Mesenchymal stem cell (in vitro differentiated cells and primary cell): ENCODE measurements around the gene FRMD4A.

Source experiments
- DNase-seq: peaks from one replicate; pipeline ENCODE4 v3.0.0-alpha.2; 2013
- H2AFZ ChIP-seq: one replicate; pipeline ENCODE4 v1.6.1; 2013; ENCODE audit warnings: low read depth, mild to moderate bottlenecking, control low read depth, inconsistent platforms, low read length, moderate library complexity
- H2AK5ac ChIP-seq: 2 replicates; pipeline ENCODE4 v1.6.1; 2013; ENCODE audit warnings: low read length, moderate library complexity, mild to moderate bottlenecking, inconsistent platforms; ENCODE audit not compliant: severe bottlenecking
- H2BK120ac ChIP-seq: one replicate; pipeline ENCODE4 v1.6.1; 2013; ENCODE audit warnings: low read depth, mild to moderate bottlenecking, inconsistent platforms, low read length, moderate library complexity
- H2BK12ac ChIP-seq, 2 experiments: one replicate each; pipeline ENCODE4 v1.6.1; 2013; ENCODE audit warnings: inconsistent platforms in 2 of 2, low read length in 2 of 2, mild to moderate bottlenecking in 2 of 2, moderate library complexity in 2 of 2, control low read depth in 1 of 2
- H2BK15ac ChIP-seq: one replicate; pipeline ENCODE4 v1.6.1; 2013; ENCODE audit warnings: mild to moderate bottlenecking, low read depth, inconsistent platforms; ENCODE audit not compliant: poor library complexity, severe bottlenecking
- H2BK5ac ChIP-seq: 2 replicates; pipeline ENCODE4 v1.6.1; 2013; ENCODE audit warnings: low read depth, mild to moderate bottlenecking, low read length, control low read depth, inconsistent platforms; ENCODE audit not compliant: poor library complexity, severe bottlenecking
- H3K14ac ChIP-seq, 2 experiments: one replicate each; pipeline ENCODE4 v1.6.1; 2013; ENCODE audit warnings: inconsistent platforms in 2 of 2, low read length in 2 of 2, control low read depth in 1 of 2, mild to moderate bottlenecking in 1 of 2, moderate library complexity in 1 of 2
- H3K18ac ChIP-seq, 2 experiments: one replicate each; pipeline ENCODE4 v1.6.1; 2013; ENCODE audit warnings: inconsistent platforms in 2 of 2, low read length in 2 of 2, control low read depth in 1 of 2, low read depth in 1 of 2, mild to moderate bottlenecking in 1 of 2
- H3K23ac ChIP-seq, 2 experiments: one replicate each; pipeline ENCODE4 v1.6.1; 2013; ENCODE audit warnings: inconsistent platforms in 2 of 2, low read length in 2 of 2, mild to moderate bottlenecking in 2 of 2, moderate library complexity in 2 of 2, control low read depth in 1 of 2
- H3K27ac ChIP-seq: 2 replicates; pipeline ENCODE4 v1.5.1; 2013; ENCODE audit warnings: mild to moderate bottlenecking, moderate library complexity, low read length, control low read depth, inconsistent platforms; ENCODE audit not compliant: poor library complexity, severe bottlenecking
- H3K27me3 ChIP-seq, 2 experiments: 2 replicates each; pipeline versions ENCODE4 v1.6.1 to v1.7.0; 2013; ENCODE audit warnings: low read length in 2 of 2, mild to moderate bottlenecking in 2 of 2, moderate library complexity in 2 of 2, control low read depth in 1 of 2, inconsistent platforms in 1 of 2; ENCODE audit not compliant: control insufficient read depth in 1 of 2, insufficient read depth in 1 of 2
- H3K36me3 ChIP-seq, 2 experiments: 2 replicates each; pipeline versions ENCODE4 v1.6.1 to v1.7.0; 2013; ENCODE audit warnings: low read length in 2 of 2, control low read depth in 1 of 2, inconsistent platforms in 1 of 2, low read depth in 1 of 2, mild to moderate bottlenecking in 1 of 2; ENCODE audit not compliant: insufficient read depth in 2 of 2, control insufficient read depth in 1 of 2
- H3K4ac ChIP-seq, 2 experiments: one replicate each; pipeline ENCODE4 v1.6.1; 2013; ENCODE audit warnings: inconsistent platforms in 2 of 2, low read length in 2 of 2, mild to moderate bottlenecking in 2 of 2, moderate library complexity in 2 of 2, control low read depth in 1 of 2, low read depth in 1 of 2
- H3K4me1 ChIP-seq: 2 replicates; pipeline ENCODE4 v1.6.1; 2013; ENCODE audit warnings: low read depth, low read length, control low read depth; ENCODE audit not compliant: control insufficient read depth, insufficient read depth
- H3K4me2 ChIP-seq: 2 replicates; pipeline ENCODE4 v1.6.1; 2013; ENCODE audit warnings: low read length, mild to moderate bottlenecking, inconsistent platforms; ENCODE audit not compliant: poor library complexity, severe bottlenecking
- H3K4me3 ChIP-seq, 2 experiments: 2 replicates each; pipeline versions ENCODE4 v1.5.1 to v1.7.0; 2013; ENCODE audit warnings: low read length in 2 of 2, mild to moderate bottlenecking in 2 of 2, control low read depth in 1 of 2, low read depth in 1 of 2; ENCODE audit not compliant: insufficient read depth in 1 of 2
- H3K79me1 ChIP-seq: replicated peaks from 2 replicates; pipeline ENCODE4 v1.6.1; 2013; ENCODE audit warnings: mild to moderate bottlenecking, control low read depth, low read length, inconsistent platforms; ENCODE audit not compliant: poor library complexity, severe bottlenecking
- H3K9ac ChIP-seq: 2 replicates; pipeline ENCODE4 v1.7.0; 2013; ENCODE audit warnings: mild to moderate bottlenecking, low read length, moderate library complexity
- H3K9me3 ChIP-seq: 2 replicates; pipeline ENCODE4 v1.7.0; 2013; ENCODE audit warnings: mild to moderate bottlenecking, low read length; ENCODE audit not compliant: control insufficient read depth
- H4K8ac ChIP-seq: one replicate; pipeline ENCODE4 v1.6.1; 2013; ENCODE audit warnings: inconsistent platforms, mild to moderate bottlenecking, low read length, moderate library complexity
- H4K91ac ChIP-seq: one replicate; pipeline ENCODE4 v1.6.1; 2013; ENCODE audit warnings: mild to moderate bottlenecking, low read length, inconsistent platforms
- WGBS: methylation state at CpG from one replicate; pipeline ENCODE4 v1.1.7; 2013; ENCODE audit warnings: mixed read lengths; 5-methylcytosine and 5-hydroxymethylcytosine counted together

Gene FRMD4A

GRCh38 chr10:14128519-14128918 lies 202.2 kb downstream of the FRMD4A start:
- no peak for DNase-seq
- Histone ChIP-seq H3K9me3 (peaks cover 2% of the 10 kb centered on the region), H4K8ac (no peak overlapping the region), H3K14ac (no peak overlapping the region), H3K9ac (no peak overlapping the region), H2BK120ac (no peak overlapping the region), H3K4me1 (no peaks in the 10 kb centered on the region), H3K4me3 (no peak overlapping the region), H3K27ac (no peak overlapping the region), H2BK12ac (no peak overlapping the region), H3K36me3 (no peaks in the 10 kb centered on the region), H3K4me2 (no peak overlapping the region), H2AK5ac (no peak overlapping the region), H3K18ac (no peak overlapping the region), H2AFZ (no peak overlapping the region), H2BK15ac (no peak overlapping the region), H3K4ac (no peak overlapping the region), H3K23ac (no peak overlapping the region), H3K79me1 (no peaks in the 10 kb centered on the region), H2BK5ac (no peak overlapping the region), H3K27me3 (peaks cover 2 to 37% of the 10 kb centered on the region in 2 experiments), H4K91ac (no peak overlapping the region)
- 93% methylated on average over 6 of the region's 8 CpGs for WGBS

DNA sequence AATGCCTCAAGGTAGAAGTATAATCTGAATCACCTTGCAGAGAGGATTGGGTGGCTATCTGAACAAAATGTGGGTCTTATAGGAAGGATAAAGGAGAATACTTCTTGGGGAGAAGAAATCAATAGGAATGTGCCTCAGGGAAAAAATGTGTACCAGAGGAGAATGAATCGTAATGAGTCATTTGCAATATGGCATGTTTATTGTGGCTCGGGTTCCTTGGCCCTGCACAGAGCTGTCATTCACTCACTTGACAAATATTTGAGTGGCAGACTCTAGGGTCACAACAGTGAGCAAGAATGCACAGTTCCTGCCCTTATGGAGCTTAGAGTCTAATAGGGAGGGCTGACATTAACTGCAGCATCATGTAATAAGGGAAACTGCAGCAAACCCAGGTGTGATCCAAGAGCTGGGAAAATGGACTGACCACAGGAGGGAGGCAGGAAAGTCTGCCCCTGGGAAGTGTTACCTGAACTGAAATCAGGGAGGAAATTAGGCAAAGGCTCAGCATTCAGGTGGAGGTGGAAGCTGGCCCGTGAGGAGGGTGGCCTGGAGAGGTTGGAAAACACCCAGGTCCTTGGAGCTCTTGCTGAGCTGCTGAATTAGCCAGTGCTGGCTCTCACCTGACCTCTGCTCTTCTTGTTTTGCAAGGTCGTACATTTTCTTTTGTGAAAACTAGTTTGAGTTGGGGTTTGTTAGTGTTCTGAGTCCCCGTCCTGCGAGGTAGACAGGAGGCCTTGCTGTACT lies 203.9 kb downstream of the FRMD4A start:
- H3K4me2 ChIP-seq: no peak overlapping the region
- no peaks in the 10 kb centered on the region for H3K79me1 ChIP-seq
- H3K9me3 ChIP-seq: no peaks in the 10 kb centered on the region
- H2AFZ ChIP-seq: no peak overlapping the region
- no peak overlapping the region for H4K8ac ChIP-seq
- no peaks in the 10 kb centered on the region for H3K36me3 ChIP-seq
- H2BK5ac ChIP-seq: no peak overlapping the region
- no peak overlapping the region for H2BK12ac ChIP-seq
- H3K14ac ChIP-seq: no peak overlapping the region
- H2AK5ac ChIP-seq: no peak overlapping the region
- no peak overlapping the region for H3K23ac ChIP-seq
- no peak overlapping the region for H3K4me3 ChIP-seq
- no peak overlapping the region for H3K27ac ChIP-seq
- no peak overlapping the region for H3K18ac ChIP-seq
- no peak overlapping the region for H2BK15ac ChIP-seq
- H3K27me3 ChIP-seq: peaks cover 0 to 34% of the 10 kb centered on the region in 2 experiments
- no peak overlapping the region for H3K9ac ChIP-seq
- H3K4ac ChIP-seq: no peak overlapping the region
- 75% methylated on average over 6 of the region's 6 CpGs for WGBS
- peak; percentile 5 for DNase-seq
- H3K4me1 ChIP-seq: no peaks in the 10 kb centered on the region
- H2BK120ac ChIP-seq: no peak overlapping the region
- no peak overlapping the region for H4K91ac ChIP-seq

DNA sequence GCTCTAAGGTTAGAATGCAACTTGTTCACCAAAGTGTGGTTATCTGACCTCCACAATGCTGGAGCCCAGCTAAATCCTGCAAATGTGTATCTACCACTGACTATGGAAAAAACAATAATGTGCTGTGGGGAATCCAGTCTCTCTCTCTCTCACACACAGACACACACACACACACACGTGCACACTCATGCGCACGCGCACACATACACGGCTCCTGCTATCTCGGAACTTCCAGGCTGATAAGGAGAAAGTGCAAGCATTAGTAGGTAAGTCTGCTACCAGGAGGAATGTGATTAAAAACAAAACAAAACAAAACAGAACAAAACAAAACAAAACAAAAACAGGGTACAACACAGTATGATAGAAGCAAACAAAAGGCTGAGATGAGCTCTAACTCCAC lies 205.2 kb downstream of the FRMD4A start:
- Histone ChIP-seq H3K36me3 (no peaks in the 10 kb centered on the region), H3K27me3 (peaks cover 0 to 34% of the 10 kb centered on the region in 2 experiments), H3K4me1 (no peaks in the 10 kb centered on the region), H3K9ac (no peak overlapping the region), H3K4ac (no peak overlapping the region), H4K91ac (no peak overlapping the region), H3K27ac (no peak overlapping the region), H3K4me3 (no peak overlapping the region), H2AK5ac (no peak overlapping the region), H3K79me1 (no peaks in the 10 kb centered on the region), H2BK120ac (no peak overlapping the region), H2BK15ac (no peak overlapping the region), H2BK12ac (no peak overlapping the region), H2AFZ (no peak overlapping the region), H4K8ac (no peak overlapping the region), H3K9me3 (no peaks in the 10 kb centered on the region), H3K23ac (no peak overlapping the region), H2BK5ac (no peak overlapping the region), H3K18ac (no peak overlapping the region), H3K4me2 (no peak overlapping the region), H3K14ac (no peak overlapping the region)
- no peak for DNase-seq
- WGBS: 100% methylated on average over 4 of the region's 6 CpGs

- no peak overlapping the region for H2AFZ ChIP-seq
- H2BK12ac ChIP-seq: no peak overlapping the region
- H4K91ac ChIP-seq: no peak overlapping the region
- H3K18ac ChIP-seq: no peak overlapping the region
- H3K79me1 ChIP-seq: no peaks in the 10 kb centered on the region
- no peak overlapping the region for H3K4ac ChIP-seq
- 71% methylated on average over 7 of the region's 7 CpGs for WGBS
- H3K9me3 ChIP-seq: no peaks in the 10 kb centered on the region
- peaks cover 0 to 34% of the 10 kb centered on the region in 2 experiments for H3K27me3 ChIP-seq
- no peak overlapping the region for H3K4me2 ChIP-seq
- no peak overlapping the region for H3K23ac ChIP-seq
- H2BK5ac ChIP-seq: no peak overlapping the region
- H2BK15ac ChIP-seq: no peak overlapping the region
- no peaks in the 10 kb centered on the region for H3K36me3 ChIP-seq
- DNase-seq: peak; percentile 2
- H3K9ac ChIP-seq: no peak overlapping the region
- no peak overlapping the region for H3K4me3 ChIP-seq
- H2BK120ac ChIP-seq: no peak overlapping the region
- H2AK5ac ChIP-seq: no peak overlapping the region
- H3K27ac ChIP-seq: no peak overlapping the region
- no peak overlapping the region for H4K8ac ChIP-seq
- H3K14ac ChIP-seq: no peak overlapping the region
- no peaks in the 10 kb centered on the region for H3K4me1 ChIP-seq
Measured at GRCh38 chr10:14124941-14125340, 205.8 kb downstream of the FRMD4A start.
